ENCODE data around the gene FTO.

GRCh38 chr16:54176376-54176901 is 472.5 kb downstream of the FTO start:
- TF ChIP-seq, protein P1, sequence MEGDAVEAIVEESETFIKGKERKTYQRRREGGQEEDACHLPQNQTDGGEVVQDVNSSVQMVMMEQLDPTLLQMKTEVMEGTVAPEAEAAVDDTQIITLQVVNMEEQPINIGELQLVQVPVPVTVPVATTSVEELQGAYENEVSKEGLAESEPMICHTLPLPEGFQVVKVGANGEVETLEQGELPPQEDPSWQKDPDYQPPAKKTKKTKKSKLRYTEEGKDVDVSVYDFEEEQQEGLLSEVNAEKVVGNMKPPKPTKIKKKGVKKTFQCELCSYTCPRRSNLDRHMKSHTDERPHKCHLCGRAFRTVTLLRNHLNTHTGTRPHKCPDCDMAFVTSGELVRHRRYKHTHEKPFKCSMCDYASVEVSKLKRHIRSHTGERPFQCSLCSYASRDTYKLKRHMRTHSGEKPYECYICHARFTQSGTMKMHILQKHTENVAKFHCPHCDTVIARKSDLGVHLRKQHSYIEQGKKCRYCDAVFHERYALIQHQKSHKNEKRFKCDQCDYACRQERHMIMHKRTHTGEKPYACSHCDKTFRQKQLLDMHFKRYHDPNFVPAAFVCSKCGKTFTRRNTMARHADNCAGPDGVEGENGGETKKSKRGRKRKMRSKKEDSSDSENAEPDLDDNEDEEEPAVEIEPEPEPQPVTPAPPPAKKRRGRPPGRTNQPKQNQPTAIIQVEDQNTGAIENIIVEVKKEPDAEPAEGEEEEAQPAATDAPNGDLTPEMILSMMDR (conservative IDR thresholded peaks at IDR 0.05 in 1 of 2, IDR thresholded peaks at IDR 0.05 in 1 of 2; ENCODE audit: extremely low read depth in 1 of 2, insufficient read depth in 1 of 2, low read depth in 1 of 2, low read length in 2 of 2), result no peak
- TF ChIP-seq EZH2 (IDR thresholded peaks at IDR 0.05; ENCODE audit: borderline replicate concordance, low read length), result no peak

Measured in mammary epithelial cell (primary cell).